CD4-positive, alpha-beta T cell treated with Interleukin-21 for 1 hour (primary cell): Measurements from ENCODE around the gene UBE3B.

Source experiments
- DNase-seq: peaks from one replicate; pipeline ENCODE4 v3.0.0-alpha.2; 2020

UBE3B gene

DNA sequence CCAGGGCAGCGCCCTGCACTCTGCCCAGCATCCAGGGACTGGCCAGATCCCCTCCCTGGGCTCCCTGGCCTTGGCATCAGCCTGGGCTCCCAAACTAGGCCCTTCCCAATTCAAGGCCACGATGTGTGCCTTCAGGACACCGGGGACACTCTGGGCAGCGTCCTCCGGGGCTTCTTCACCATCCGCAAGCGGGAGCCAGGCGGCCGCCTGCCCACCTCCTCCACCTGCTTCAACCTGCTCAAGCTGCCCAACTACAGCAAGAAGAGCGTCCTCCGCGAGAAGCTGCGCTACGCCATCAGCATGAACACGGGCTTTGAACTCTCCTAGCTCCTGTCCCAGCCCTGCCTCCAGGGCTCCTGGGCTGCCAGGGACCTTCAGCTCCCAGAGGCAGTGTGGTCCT, 57.0 kb downstream of the UBE3B start:
- DNase-seq, result no peak

DNA sequence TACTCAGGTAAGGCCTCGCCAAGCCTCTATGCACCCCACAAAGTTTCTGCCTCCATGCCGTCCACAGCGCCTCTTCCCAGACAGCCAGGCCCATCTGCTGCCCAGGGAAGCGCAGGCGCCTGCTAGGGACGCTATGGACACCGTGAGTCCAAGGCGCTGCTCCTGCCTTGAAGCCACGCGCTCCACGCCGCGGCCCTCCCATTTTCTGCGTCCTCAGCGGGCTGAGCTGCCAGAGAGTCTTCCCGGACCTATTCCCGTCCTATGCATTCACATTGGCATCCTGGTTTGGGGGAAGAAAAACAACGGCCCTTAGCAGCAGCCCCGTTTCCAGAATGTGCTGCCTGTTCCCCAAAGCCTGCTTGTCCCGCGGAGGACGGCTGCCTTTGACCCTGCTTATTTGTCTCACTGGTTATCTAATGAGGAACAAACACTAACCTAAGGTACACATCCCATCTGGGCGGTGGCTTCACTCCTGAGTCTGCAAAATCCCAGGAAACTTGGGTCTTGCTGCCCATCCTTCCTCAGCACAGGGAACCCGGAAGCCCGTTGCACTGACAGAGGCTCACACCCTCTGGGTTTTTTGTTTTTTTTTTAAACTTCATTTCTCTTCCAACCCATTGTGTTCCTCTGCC, 57.9 kb downstream of the UBE3B start:
- no peak for DNase-seq

DNA sequence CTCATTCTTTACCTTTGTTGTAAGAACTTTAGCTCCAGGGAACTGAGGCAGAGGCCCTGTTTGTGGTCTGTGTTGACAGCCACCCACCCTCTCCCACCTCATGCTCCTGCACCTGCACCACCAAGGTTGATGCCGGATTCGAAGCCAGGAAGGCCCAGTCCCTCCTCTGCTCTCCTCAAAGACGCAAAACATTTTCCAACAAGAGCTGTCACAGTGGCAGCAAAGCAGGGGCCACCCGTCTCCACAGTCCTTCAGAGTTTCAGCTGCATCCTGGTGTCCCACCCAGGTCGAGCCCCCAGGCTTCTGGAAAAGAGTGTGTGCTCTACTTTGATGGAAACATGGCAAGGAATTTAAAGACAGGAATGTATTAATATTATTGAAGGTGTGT, 58.4 kb downstream of the UBE3B start:
- no peak for DNase-seq

DNA sequence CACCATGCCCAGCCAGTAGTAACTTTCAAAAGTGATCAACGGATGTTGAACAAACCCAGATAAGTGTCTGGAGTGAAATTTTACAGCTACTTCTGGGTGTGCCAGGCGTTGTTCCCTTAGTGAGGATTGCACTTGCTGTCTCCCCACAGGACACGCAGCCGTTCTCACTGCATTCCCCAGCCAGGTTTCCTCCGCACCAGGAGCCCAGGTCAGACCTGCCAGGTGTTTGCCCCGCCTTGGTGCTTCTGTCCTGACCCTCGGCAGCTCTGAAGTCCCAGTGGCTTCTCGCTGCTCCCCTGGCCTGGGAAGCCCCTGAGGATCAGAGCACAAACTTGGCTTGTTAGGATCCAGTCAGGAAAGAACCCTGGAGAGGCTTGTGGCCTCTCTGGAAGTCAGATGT, 59.7 kb downstream of the UBE3B start:
- no peak for DNase-seq

DNA sequence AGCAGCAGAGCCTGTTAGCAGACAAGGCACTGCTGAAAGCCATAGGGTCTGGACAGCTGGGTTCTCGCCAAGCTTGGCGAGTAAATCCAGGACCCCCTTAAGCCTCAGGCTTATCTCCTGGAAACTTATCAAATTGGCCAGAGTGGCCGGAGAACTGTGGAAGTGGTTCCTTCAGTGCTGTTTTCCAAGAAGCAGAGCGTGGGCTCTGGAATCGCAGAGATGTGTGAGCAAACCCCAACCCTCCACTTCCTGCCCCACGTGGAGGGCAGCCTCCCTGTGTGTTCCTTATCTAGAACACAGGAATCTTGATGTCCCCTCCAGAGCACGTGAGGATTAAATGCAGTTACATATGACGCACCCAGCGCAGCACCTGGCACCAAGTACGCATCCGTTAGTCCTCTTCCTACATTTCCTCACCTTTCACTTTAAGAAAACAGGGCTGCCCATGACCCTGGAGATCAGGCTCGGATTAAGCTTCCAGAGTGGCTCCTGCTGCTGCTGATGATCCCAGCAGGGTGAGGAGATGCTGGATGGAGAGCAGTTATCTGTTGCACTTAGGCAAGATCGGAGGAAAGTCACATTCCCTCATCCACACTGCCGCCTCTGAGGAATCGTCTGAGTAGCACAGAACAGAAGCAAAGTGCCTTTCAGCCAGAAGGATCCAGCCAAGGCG, 60.9 kb downstream of the UBE3B start:
- no peak for DNase-seq

DNA sequence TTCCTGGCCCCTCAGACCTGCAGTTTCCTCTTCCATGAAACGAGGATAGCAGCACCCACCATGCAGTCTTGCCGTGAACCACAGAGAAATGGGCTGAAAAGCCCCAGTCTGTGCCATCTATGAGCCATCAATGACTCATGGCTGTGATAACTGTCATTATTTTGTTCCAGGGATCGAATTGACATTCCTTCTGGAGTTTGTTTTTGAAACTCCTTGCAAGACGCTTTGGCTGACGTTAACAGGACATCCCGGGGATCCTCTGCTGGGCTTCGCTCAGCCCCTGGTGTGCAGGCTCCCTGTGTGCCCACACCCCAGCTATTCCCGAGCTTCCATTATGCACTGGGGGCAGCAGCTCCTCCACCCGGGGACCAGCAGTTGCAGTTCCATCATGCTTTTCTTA, 62.1 kb downstream of the UBE3B start:
- DNase-seq, result no peak

DNA sequence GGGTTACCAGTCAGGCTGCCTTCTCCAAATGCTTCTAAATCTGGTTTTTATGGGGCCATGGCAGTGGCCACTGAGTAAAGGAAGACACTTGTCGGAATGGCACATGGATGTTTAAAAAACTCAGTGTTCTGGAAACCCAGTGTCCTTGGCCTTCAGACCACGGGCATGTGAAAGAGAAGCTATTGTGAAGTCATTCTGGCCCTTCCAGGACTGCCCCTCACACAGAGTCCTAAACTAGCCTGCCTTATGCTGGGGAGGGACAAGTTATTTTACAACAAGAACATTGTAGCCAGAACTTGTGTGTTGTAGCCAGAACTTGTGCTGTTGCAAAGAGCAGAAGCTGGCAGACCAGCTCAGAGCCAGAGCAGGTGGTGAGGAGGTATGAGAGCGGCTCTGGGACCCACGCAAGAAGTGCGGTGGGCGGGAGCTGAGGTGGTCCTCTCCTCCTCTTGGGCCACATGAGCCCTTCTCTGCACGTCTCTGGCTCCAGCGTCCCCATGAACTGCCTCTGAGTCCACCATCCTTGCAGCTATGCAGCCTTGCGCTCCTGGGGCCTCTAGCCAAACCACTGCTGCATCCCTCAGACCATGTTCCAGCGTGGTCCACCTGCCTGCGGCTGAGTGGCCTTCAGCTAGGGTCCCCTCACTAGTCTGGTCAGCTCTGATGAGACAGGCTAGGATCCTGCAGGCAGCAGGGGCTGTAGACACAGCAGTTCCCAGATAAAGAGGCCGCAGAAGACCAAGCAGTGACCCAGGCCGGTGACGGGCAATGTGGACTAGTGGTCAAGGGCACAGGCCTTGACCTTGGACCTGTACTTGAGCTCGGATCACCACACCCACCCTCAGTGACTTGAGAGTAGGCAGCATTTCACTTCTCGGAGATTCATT, 63.3 kb downstream of the UBE3B start:
- DNase-seq, result no peak

DNA sequence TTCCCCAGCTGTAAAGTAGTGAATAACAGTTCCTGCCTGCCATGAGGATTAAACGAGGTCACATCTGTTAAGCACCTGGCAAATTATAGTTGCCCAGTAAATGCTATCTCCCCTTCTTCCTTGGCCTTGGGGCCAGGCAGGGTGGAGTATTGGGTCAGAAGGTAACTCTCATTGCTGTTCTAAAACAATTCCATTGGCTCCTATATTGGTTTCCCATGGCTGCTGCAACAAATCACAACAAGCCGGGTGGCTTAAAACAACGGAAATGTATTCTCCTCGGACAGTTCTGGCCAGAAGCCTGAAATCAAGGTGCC, 63.9 kb downstream of the UBE3B start:
- no peak for DNase-seq

DNA sequence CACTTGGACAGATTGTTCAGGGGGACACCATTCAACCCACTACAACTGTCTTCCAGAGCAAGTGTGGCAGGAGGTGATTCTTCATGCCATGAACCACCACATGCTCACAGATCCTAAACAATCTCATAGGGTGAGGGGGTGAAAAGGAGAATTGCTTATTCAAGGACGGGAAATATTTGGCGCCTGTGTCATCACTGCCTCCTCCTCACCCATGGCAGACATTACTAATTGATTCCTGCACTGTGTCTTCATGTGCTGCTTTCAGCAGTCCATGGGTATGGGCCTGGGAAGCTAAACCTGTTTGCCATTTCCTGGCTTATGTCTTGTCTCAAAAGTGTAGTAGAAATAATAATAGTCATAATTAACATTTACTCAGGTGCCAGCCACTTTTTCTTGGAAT, 64.6 kb downstream of the UBE3B start:
- no peak for DNase-seq

DNA sequence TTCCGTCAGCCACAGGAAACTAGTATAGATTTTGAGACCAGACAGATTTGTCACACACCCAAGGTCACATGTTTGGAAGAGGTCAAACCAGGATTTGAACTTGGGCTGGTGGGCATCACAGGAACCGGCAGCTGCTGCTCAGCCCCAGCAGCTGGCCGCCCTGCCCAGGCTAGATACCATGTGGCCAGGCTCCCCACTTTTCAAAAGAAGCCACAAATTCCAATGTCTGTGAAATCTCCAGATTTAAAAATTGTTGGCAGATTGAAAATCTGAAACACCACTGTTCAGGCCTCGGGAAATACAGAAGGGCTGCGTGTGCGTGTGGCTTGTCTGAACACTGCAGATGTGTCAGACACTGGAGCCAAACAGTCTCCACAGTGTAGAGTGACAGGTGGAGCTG, 65.4 kb downstream of the UBE3B start:
- DNase-seq, result no peak

DNA sequence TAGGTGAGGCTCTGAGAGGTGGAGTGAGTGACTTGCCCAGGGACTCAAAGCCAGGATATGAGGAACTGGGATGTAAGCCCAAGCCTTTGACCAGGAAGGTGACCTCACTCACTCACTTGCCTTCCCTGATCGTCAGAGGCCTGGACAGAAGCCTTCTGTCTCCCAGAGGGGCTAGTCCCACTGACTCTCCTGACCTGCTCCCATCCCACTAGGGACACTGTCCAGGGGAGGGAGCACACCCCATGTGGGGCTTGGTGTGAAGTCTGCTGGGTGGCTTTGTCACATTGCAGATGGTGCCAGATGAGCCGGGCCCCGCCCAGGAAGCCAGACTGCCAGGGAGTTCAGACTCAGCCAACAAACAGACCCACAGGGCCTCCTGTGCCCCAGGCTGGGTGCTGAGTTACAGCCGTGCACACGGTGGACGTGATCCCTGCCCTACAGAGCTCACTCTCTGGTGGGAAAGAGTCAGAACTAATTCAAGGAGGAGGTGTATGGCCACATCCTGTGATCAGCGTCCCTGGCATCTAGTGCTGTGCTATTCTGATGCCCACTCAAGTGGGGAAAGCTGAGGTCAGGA, 67.6 kb downstream of the UBE3B start:
- DNase-seq, result peak; percentile 33

DNA sequence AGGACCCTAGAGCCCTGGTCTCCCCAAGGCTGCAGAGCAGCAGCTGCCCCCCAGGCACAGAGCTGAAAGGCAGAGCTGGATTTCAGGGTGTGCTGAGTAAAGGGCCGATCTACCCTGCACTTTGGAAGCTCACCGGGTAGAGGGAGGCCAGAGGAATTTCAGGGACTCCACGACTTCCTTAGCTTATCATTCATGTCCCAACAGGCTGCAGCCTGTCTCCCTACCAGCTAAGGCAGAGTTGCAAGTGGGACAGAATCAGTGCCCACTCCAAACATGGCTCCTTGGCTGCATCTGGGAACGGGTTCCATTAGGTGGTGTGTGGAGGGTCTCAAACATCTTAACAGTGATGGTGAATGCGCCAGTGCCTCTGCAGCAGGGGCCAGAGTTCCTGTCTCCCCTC, 68.4 kb downstream of the UBE3B start:
- DNase-seq, result no peak

DNA sequence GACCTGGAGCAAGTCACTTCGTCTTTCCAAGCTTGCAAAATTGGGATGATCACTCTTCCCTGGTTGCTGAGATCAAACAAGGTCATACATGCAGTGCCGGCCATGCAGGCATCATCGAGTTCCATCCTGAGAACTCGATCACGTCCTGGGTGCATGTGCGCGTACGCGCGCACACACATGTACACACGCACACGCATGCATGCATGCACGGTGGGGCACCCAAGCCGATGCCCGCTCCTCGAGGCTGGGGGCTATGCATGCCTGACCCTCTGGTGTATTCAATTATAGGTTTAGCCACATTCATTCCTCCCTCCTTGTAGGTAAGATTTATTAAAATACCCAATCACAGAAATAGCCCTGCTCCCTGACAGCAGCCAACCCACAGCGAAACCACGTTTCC, 69.9 kb downstream of the UBE3B start:
- DNase-seq, result no peak

DNA sequence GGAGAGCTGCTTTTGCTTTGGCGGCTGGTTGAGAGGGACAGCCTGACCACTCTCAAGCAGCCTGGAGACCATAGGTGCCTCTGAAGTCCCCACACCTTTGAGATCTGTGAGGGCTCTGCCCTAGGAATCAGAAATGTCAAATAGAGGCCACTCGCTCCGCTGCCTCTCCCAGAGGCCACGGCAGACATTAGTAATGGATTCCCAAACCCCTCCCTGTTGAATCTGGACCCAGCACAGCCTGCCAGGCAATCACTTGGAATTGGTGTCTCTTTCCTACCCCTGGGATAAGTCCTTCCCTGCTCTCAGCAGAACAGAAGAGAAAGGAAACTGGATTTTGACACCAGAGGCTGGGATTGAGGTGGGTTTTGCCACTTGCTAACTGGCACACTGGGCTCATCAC, 70.8 kb downstream of the UBE3B start:
- no peak for DNase-seq

DNA sequence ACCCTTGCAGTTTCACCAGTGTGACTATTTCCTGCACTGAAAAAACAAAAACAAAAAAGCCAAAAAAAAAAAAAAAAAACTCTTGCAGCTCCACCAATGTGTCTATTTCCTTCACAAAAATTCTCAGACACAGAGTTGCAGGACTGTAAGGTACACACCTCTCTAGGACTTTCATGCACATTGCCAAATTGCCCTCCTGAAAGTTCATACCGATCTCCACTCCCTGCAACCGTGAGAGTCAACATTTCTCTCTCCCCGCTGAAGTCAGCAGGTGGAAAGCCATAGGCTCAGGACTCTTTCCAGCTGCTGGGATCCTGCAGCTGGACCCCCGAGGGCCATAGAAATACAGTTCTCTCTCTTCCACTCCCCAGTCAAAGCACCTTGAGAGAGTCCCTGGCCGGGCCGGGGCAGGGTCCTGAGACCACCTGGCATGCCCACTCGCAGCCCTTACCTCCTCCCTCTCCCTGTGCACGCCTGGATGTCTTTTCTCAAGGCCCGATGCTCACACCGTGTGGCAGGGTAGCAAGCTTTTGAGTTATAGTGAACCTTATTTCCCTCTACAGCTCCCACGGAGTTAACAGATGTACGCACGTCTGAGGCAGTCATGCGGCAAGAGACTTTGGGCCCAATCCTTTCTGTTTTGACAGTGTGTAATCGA, 72.3 kb downstream of the UBE3B start:
- DNase-seq, result no peak

DNA sequence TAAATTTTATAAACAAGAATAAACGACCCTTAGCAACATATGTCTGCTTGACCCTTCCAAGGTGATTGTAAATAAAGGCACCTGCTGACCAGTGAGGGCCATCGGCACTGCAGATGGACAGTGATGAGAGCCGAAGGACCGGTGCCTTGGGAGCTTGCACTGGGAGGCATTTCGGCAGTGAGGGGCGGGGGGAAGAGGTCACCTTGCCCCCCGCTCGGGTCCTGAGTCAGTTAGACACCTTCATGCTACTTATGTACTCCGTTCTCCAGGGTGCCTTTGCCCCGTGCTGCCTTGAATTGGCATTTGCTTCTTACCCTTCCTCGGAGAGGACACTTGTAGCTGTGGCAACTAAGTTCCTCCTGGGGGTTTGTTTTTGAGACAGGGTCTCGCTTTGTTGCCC, 72.8 kb downstream of the UBE3B start:
- no peak for DNase-seq

DNA sequence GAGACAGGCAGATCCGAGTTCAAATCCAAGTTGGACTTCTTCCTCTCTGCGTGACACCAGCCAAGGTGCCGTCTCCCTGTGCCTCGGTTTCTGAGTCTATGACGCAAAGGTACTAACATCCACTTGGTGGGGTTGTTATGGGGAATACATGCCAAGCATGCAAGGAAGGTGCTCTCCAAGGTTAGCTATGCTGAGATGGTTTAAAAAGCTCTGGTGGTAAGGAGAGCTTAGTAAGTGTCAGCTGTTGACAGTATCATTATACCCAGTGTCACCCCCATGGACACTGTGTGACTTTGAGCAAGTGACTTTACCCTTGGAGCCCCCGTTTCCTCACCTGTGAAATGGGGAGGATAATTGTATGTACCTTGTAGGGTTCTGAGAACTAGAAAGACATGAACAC, 73.7 kb downstream of the UBE3B start:
- no peak for DNase-seq

DNA sequence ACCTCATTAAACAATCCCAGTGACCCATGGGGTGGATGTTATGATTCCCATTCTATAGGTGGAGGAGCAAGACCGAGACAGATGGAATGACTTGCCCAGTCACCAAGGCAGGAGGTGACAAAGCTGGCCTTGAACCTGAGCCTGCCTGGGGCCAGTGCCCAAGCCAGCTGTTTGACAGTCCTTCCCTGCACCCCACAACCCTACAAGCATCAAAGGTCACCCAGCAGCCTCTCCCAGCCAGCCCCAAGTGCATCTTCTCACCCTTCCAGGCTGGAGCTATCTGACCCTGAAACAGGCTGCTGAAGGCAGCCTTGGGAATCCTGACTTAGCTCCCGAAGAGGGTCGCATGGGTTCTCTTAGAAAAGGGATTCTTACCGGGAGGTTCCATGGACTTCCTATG, 75.5 kb downstream of the UBE3B start:
- no peak for DNase-seq

DNA sequence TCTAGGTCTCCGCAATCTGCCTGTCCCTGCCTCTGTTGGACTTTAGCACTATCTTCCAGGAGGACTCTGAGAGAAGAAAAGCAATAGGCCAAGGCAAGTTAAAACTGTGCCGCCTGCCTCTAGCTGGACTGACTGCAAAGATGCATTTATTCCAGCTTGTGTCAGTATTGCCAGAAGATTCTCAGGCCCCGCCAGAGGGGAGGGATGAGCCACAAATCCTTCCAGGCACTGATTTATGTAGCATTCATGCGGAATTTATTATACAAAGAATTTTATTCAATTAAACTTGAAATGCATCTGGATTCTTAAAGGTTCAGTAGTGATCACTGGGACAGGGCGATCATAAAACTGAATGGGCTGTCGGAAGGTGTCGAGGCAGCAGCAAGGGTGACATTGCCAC, 76.0 kb downstream of the UBE3B start:
- DNase-seq, result no peak

DNA sequence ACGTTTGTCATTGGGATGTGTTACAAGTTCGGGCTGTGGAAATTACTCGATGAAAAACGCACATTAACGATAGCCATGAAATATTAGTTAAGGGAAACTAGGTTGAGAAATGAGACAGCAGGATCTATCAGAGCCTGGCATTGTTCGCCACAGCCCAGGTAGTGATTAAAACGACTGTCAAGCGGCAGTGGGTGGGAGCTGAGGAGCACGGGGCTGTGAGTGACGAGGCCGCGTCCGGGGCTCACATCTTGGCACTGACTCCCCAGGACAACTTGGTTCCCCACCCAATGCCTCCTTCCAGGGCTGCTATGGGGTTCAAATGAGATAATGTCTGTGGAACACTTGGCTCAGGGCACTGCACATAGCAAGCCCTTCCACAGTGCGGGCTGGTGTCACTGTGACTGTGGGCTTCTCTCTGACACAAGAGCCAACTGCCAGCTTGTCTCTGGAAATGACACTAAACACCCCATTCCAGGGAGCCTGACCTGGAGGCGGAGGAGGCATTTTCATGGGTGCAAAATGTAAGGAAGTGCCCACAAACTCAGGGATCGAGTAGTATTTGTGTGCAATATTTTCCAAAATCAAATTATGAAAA, 76.6 kb downstream of the UBE3B start:
- DNase-seq, result no peak

DNA sequence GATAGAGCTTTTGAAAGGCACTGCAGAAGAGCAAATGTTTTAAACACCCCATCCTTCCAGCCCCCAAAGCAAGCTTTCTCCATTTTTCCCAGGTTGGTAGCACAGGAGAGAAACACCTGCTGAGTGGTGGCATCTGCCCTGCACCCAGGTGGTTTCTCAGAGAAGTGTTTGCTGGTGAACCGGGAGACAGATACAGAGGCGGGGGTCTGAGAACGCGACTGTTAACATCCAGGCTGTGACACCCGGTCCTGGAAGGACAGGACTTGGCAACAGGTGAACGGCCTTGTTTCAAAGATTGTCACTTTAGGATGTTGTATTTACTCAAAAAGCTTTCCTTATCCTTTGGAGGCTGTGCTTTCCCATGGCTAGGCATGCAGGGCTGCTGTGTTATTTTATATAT, 77.3 kb downstream of the UBE3B start:
- no peak for DNase-seq

DNA sequence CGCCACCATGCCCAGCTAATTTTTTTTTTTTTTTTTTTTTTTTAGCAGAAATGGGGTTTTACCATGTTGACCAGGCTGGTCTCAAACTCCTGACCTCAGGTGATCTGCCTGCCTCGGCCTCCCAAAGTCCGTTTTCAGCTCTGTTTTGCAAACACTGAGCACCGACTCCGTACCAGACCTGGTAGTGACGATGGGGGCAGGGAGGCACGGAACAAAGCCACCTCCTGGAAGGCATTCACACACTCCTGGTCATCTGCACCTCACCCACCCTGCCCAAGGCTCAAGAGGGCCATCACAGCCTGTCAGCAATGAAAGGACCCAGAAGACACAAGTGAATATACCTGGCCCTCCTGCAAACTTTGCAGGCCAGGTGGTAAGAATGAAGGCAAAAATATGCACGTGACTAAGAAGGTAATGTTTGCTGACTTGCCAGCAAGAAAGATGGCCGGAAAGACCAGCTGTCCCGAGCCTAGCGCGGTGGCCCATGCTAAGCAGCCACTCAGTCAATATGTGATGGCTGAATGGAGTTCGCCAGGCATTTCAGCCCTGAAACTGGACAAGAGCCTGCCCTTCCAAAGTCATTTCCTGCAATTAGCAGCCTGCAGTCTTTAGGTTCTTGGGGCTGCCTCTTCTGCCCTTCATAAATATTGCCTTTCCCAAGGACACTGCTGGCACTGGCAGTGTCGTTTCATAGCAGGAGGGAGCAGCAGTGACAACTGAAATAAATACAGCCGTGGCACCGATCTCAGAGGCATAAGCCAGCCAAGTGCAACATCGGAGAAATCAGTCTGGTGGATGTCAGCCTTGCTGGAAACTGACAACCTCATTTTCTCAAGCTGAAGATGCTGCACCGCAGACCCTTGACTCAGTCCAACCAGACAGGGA, 78.2 kb downstream of the UBE3B start:
- DNase-seq, result no peak
